NCI-H2081 (cell line): Measurements from ENCODE around the gene LRRD1.
A peak's percentile ranks its signal among the peaks of the same experiment; 100 is the strongest.
"Not testable (repeated sequence)": the region's sequence is repeated elsewhere in the genome, so short reads cannot be mapped to it uniquely, and the experiment has no call there.

Source experiments
- DNase-seq, 2 experiments: peaks; one replicate each; lab custom pipeline; 2025; lab: John Stamatoyannopoulos, UW

The LRRD1 gene

GRCh38 chr7:92178928-92179924 lies at the start of gene LRRD1:
LRRD1 (minus strand) TSS chr7:92179142; CDS start chr7:92165202, 13,940 bp downstream.
- DNase-seq = peak; percentile 76 to 82

DNA sequence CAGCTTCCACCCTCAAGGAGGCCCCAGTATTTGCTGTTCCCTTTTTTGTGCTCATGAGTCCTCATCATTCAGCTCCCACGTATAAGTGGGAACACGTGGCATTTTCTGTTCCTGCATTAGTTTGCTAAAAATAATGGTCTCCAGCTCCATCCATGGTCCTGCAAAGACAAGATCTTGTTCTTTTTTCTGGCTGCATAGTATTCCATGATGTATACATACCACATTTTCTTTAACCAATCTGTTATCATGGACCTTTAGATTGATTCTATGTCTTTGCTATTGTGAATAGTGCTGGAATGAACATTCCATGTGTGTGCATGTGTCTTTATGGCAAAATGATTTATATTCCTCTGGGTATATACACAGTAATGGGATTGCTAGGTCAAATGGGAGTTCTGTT lies 49.8 kb upstream of the LRRD1 start:
- no peak for DNase-seq

GRCh38 chr7:92228100-92228499 lies 49.2 kb upstream of the LRRD1 start:
- DNase-seq = no peak

GRCh38 chr7:92226981-92227380 lies 48.0 kb upstream of the LRRD1 start:
- no peak for DNase-seq

- no peak for DNase-seq
Observed at GRCh38 chr7:92221766-92222165, 42.8 kb upstream of the LRRD1 start.

DNA sequence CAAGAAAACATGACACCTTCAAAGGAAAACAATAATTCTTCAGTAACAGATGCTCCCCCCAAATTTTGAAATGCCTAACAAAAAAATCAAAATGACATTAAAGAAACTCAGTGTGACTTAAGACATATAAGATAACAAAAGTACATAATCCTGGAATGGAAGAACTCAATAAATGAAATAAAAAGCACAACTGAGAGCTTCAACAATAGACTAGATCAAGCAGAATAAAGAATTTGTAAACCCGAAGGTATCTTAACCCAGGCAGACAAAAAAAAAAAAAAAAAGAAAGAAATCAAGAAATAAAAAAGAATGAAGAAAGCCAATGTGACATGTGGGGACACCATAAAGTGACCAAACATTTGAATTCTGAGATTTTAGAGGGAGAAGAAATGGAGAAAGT lies 27.7 kb upstream of the LRRD1 start:
- DNase-seq = no peak

DNA sequence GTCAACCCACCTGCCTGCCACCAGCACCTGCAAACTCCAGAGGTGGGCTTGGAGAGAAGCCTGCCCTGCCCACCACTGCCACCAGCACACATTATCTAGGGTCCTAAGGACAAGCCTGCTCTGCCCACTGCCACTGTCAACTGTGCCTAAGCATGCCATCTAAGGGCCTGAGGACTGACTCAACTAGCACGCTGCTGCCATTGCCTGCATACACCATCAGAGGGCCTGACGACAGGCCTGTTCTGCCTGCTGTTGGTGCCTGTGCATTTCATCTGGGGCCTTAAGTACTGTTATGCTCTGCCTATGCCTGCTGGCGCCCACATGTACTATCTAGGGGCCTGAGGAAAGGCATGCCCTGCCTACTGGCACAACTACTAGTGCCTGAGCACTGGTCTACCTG lies 27.0 kb upstream of the LRRD1 start:
- DNase-seq = no peak

- no peak for DNase-seq
Observed at GRCh38 chr7:92200791-92201190, 21.8 kb upstream of the LRRD1 start.

DNA sequence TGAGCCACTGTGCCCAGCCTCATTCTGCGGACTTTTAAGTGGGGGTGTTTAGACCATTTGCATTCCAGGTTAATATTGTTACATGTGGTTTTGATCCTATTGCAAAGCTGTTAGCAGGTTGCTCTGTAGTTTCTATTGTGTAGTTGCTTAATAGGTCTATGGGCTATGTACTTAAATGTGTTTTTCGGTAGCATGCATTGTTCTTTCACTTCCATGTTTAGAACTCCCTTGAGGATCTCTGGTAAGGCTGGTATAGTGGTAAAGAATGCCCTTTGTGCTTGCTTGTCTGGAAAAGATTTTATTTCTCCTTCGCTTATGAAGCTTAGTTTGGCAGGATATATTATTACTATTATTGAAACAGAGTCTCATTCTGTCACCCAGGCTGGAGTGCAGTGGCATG lies 13.4 kb upstream of the LRRD1 start:
- no peak for DNase-seq

DNA sequence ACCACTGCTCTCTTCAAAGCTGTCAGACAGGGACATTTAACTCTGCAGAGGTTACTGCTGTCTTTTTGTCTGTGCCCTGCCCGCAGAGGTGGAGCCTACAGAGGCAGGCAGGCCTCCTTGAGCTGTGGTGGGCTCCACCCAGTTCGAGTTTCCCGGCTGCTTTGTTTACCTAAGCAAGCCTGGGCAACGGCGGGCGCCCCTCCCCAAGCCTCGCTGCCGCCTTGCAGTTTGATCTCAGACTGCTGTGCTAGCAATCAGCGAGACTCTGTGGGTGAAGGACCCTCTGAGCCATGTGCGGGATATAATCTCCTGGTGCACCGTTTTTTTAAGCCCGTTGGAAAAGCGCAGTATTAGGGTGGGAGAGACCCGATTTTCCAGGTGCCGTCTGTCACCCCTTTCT lies 10.3 kb upstream of the LRRD1 start:
- DNase-seq = not testable (repeated sequence)

DNA sequence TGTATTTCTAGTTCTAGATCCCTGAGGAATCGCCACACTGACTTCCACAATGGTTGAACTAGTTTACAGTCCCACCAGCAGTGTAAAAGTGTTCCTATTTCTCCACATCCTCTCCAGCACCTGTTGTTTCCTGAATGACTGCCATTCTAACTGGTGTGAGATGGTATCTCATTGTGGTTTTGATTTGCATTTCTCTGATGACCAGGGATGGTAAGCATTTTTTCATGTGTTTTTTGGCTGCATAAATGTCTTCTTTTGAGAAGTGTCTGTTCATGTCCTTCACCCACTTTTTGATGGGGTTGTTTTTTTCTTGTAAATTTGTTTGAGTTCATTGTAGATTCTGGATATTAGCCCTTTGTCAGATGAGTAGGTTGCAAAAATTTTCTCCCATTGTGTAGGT lies 5.4 kb upstream of the LRRD1 start:
- DNase-seq = not testable (repeated sequence)

- no peak for DNase-seq
Observed at GRCh38 chr7:92177362-92177761, 1.6 kb downstream of the LRRD1 start.

DNA sequence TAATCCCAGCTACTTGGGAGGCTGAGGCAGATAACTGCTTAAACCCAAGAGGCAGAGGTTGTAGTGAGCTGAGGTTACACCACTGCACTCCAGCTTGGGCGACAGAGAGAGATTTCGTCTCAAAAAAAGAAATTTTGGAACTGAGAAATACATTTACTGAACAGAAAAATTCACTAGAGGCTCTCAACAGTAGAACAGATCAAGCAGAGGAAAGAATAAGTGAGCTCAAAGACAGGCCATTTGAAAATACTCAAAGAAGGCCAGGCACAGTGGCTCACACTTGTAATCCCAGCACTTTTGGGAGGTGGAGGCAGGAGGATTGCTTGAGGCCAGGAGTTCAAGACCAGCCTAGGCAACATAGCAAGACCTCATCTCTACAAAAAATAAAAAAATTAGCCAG lies 9.4 kb downstream of the LRRD1 start:
- DNase-seq = not testable (repeated sequence)

DNA sequence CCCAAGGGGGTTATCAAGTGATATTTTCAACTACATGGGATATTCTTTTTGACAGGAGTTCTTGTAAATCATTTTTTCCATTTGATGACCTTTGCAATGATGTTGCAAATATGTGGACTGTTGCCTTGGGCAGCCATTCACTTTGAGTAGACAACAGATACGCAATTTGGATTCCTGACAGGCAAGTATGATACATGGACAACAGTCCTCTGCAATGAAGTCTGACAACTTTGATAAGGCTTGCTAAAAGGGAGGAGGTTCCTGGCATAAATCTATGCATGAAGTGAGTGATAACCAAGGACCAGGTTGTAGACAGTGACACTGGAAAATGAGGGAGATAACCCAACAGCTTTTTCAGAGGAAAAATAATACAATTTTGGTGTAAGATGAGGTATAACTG lies 17.7 kb downstream of the LRRD1 start:
- no peak for DNase-seq

- DNase-seq = no peak
Observed at GRCh38 chr7:92158660-92159575, 20.0 kb downstream of the LRRD1 start.

DNA sequence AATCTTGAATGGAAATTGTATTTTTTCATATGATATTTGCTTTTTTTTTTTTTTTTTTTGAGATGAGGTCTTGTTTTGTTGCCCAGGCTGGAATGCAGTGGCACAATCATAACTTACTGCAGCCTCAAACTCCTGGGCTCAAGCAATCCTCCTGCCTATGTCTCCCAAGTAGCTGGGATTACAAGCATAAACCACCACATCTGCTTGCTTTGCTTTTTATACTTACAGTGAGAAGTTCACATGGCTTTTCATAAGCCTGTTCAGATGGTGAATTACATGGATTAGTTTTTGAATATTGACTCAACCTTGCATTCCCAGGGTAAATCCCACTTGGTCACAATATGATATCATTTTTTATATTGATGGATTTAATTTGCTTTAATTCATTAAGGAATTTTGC lies 22.0 kb downstream of the LRRD1 start:
- no peak for DNase-seq

DNA sequence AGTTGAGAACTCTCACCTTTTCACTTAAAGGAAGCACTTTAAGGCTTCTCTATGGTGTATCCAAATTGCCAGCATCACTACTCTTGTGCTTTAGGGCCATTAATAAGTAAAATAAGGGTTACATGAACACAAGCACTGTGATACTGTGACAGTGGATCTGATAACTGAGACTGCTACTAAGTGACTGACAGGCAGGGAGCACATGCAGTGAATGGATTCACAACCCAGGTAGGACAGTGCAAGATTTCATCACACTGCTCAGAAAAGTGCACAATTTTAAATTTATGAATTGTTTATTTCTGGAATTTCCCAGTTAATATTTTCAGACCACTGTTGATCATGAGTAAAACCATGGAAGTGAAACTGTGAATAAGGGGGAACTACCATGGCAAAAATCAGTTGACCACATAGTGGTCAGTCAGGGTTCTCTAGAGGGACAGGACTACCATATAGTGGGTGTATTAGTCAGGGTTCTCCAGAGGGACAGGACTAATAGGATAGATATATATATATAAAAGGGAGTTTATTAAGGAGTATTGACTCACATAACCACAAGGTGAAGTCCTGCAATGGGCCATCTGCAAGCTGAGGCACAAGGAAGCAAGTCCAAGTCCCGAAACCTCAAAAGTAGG lies 23.7 kb downstream of the LRRD1 start:
- no peak for DNase-seq

GRCh38 chr7:92150450-92151017 lies 28.4 kb downstream of the LRRD1 start:
- DNase-seq = no peak

- DNase-seq = no peak
Observed at GRCh38 chr7:92149736-92150239, 29.2 kb downstream of the LRRD1 start.

- DNase-seq = not testable (repeated sequence)
Observed at GRCh38 chr7:92143192-92143880, 35.6 kb downstream of the LRRD1 start.

GRCh38 chr7:92142791-92143190 lies 36.2 kb downstream of the LRRD1 start:
- DNase-seq = not testable (repeated sequence)
